ENCODE results near the gene FKBP7. TPM values are rescaled to one million over a fixed set of nuclear protein-coding genes. Genes with fewer than 3 reads are reported as not detected.
A peak's percentile ranks its signal among the peaks of the same experiment; 100 is the strongest.

Gene FKBP7
- total and polyA plus RNA-seq, 2 experiments from 2014 or later, result 28.4 to 81.1 TPM

DNA sequence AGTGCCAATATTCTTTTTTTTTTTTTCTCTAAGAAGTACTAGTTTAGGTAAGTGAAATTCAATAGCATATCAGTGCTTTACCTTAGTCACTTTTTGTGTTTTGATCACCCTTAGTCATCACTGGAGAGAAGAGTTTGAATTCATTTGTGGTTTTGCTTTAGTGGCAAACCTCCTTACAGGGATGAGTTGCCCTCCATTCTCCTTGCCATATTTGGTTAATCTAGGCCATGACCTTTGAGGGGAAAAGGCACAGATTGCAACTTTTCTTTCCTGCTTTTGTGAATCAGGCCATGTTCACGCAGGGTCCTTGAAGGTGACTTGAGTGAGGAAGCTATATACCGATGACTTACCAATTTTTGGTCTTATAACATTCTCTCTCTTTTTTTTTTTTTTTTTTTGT lies 36.3 kb upstream of the FKBP7 start:
- H3K9me3 ChIP-seq (ENCODE audit: low read depth), result no peaks in the 10 kb centered on the region
- TF ChIP-seq EZH2phosphoT487 (IDR thresholded peaks at IDR 0.05; ENCODE audit: insufficient read depth, low read depth), result no peak
- no peak for TF ChIP-seq EZH2 (IDR thresholded peaks at IDR 0.05; ENCODE audit: insufficient read depth, poor library complexity, severe bottlenecking)
- H3K4me1 ChIP-seq (ENCODE audit: insufficient read depth), result peaks cover 26% of the 10 kb centered on the region
- H3F3A ChIP-seq (ENCODE audit: insufficient read depth), result peaks cover 36% of the 10 kb centered on the region
- H3K9me2 ChIP-seq (ENCODE audit: insufficient read depth), result no peaks in the 10 kb centered on the region
- H3K36me3 ChIP-seq (ENCODE audit: low read depth), result no peaks in the 10 kb centered on the region
- 0 to 5% methylated on average over 2 of the region's 2 CpGs for WGBS, 2 experiments (ENCODE audit: low coverage in 1 of 2, low lambda C conversion rate in 2 of 2, missing lambda C conversion rate in 2 of 2)
- in situ Hi-C loops (cut with MboI), result no loop called here
- no peaks in the 10 kb centered on the region for H4K20me1 ChIP-seq (ENCODE audit: insufficient read depth)
- no peak overlapping the region for H2AFZ ChIP-seq
- H3K4me3 ChIP-seq, result no peak overlapping the region
- H3K79me2 ChIP-seq (ENCODE audit: insufficient read depth), result no peaks in the 10 kb centered on the region
- no peaks in the 10 kb centered on the region for H3K27me3 ChIP-seq (replicated peaks; ENCODE audit: insufficient read depth)
- peak; percentile 80 for DNase-seq
- peak overlapping the region; percentile 22 for H3K4me2 ChIP-seq (ENCODE audit: unreplicated experiment)
- peak overlapping the region; percentile 52 for H3K27ac ChIP-seq
- no peak overlapping the region for H3K9ac ChIP-seq

- Histone ChIP-seq H3K4me2 (ENCODE audit: unreplicated experiment) (peak overlapping the region; percentile 22), H3K27ac (peak overlapping the region; percentile 52), H3F3A (ENCODE audit: insufficient read depth) (peaks cover 36% of the 10 kb centered on the region), H4K20me1 (ENCODE audit: insufficient read depth) (no peaks in the 10 kb centered on the region), H3K9me2 (ENCODE audit: insufficient read depth) (no peaks in the 10 kb centered on the region), H2AFZ (no peak overlapping the region), H3K4me1 (ENCODE audit: insufficient read depth) (peaks cover 26% of the 10 kb centered on the region), H3K9me3 (ENCODE audit: low read depth) (no peaks in the 10 kb centered on the region), H3K36me3 (ENCODE audit: low read depth) (no peaks in the 10 kb centered on the region), H3K27me3 (replicated peaks; ENCODE audit: insufficient read depth) (no peaks in the 10 kb centered on the region), H3K9ac (no peak overlapping the region), H3K79me2 (ENCODE audit: insufficient read depth) (no peaks in the 10 kb centered on the region; the same call in 1 of the 2 replicates), H3K4me3 (no peak overlapping the region)
- in situ Hi-C loops (cut with MboI), result no loop called here
- WGBS, 2 experiments (ENCODE audit: low coverage in 1 of 2, low lambda C conversion rate in 2 of 2, missing lambda C conversion rate in 2 of 2), result 71 to 78% methylated on average over 4 of the region's 4 CpGs
- peak; percentile 53 for DNase-seq
- no peak for TF ChIP-seq EZH2phosphoT487 (IDR thresholded peaks at IDR 0.05; ENCODE audit: insufficient read depth, low read depth)
- no peak for TF ChIP-seq EZH2 (IDR thresholded peaks at IDR 0.05; ENCODE audit: insufficient read depth, poor library complexity, severe bottlenecking)
Observed at GRCh38 chr2:178513876-178514275, 35.5 kb upstream of the FKBP7 start.

DNA sequence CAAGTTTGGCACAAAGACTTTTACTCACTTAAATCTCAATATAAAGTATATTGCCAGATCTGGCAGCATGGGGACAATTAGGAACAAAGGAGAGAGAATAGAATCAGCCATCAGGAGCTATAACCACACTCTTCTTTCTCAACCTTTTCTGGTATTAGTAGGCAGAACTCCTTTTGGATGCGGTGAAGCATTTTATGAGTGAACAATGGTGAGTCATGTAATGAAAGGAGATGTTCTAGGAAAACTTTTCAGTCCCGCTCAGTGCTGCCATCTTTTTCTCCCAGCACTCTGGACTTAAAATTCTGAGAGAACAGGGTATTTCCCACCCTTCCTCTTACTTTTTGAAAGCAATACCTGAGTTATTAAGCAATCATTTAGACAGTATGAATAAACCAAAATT lies 34.1 kb upstream of the FKBP7 start:
- WGBS, 2 experiments (ENCODE audit: low coverage in 1 of 2, low lambda C conversion rate in 2 of 2, missing lambda C conversion rate in 2 of 2), result 63 to 73% methylated on average over 2 of the region's 2 CpGs
- no peaks in the 10 kb centered on the region for H3K9me3 ChIP-seq (ENCODE audit: low read depth)
- in situ Hi-C loops (cut with MboI), result no loop called here
- no peak overlapping the region for H3K4me2 ChIP-seq (ENCODE audit: unreplicated experiment)
- no peak overlapping the region for H3K27ac ChIP-seq
- H4K20me1 ChIP-seq (ENCODE audit: insufficient read depth), result no peaks in the 10 kb centered on the region
- no peaks in the 10 kb centered on the region for H3K27me3 ChIP-seq (replicated peaks; ENCODE audit: insufficient read depth)
- H2AFZ ChIP-seq, result no peak overlapping the region
- H3K9me2 ChIP-seq (ENCODE audit: insufficient read depth), result no peaks in the 10 kb centered on the region
- H3K79me2 ChIP-seq (ENCODE audit: insufficient read depth), result no peaks in the 10 kb centered on the region; the same call in 1 of the 2 replicates
- H3K4me1 ChIP-seq (ENCODE audit: insufficient read depth), result peaks cover 26% of the 10 kb centered on the region
- H3K4me3 ChIP-seq, result no peak overlapping the region
- DNase-seq, result peak; percentile 72
- no peaks in the 10 kb centered on the region for H3K36me3 ChIP-seq (ENCODE audit: low read depth)
- peaks cover 36% of the 10 kb centered on the region for H3F3A ChIP-seq (ENCODE audit: insufficient read depth)
- H3K9ac ChIP-seq, result no peak overlapping the region
- TF ChIP-seq EZH2 (IDR thresholded peaks at IDR 0.05; ENCODE audit: insufficient read depth, poor library complexity, severe bottlenecking) (no peak), EZH2phosphoT487 (IDR thresholded peaks at IDR 0.05; ENCODE audit: insufficient read depth, low read depth) (no peak)

GRCh38 chr2:178510384-178510783 lies 32.0 kb upstream of the FKBP7 start:
- H3K27ac ChIP-seq, result no peak overlapping the region
- TF ChIP-seq EZH2 (IDR thresholded peaks at IDR 0.05; ENCODE audit: insufficient read depth, poor library complexity, severe bottlenecking) (no peak), EZH2phosphoT487 (IDR thresholded peaks at IDR 0.05; ENCODE audit: insufficient read depth, low read depth) (no peak)
- H4K20me1 ChIP-seq (ENCODE audit: insufficient read depth), result no peaks in the 10 kb centered on the region
- H3K4me3 ChIP-seq, result no peak overlapping the region
- no peak overlapping the region for H2AFZ ChIP-seq
- H3K79me2 ChIP-seq (ENCODE audit: insufficient read depth), result no peaks in the 10 kb centered on the region; the same call in 1 of the 2 replicates
- no peak overlapping the region for H3K9ac ChIP-seq
- H3K9me3 ChIP-seq (ENCODE audit: low read depth), result no peaks in the 10 kb centered on the region
- no peaks in the 10 kb centered on the region for H3K9me2 ChIP-seq (ENCODE audit: insufficient read depth)
- H3K4me1 ChIP-seq (ENCODE audit: insufficient read depth), result peaks cover 25% of the 10 kb centered on the region
- H3K27me3 ChIP-seq (replicated peaks; ENCODE audit: insufficient read depth), result no peaks in the 10 kb centered on the region
- H3K36me3 ChIP-seq (ENCODE audit: low read depth), result no peaks in the 10 kb centered on the region; the same call in 1 of the 2 replicates
- in situ Hi-C loops (cut with MboI), result no loop called here
- WGBS, 2 experiments (ENCODE audit: low coverage in 1 of 2, low lambda C conversion rate in 2 of 2, missing lambda C conversion rate in 2 of 2), result 96% methylated on average over 6 of the region's 6 CpGs
- DNase-seq, result no peak
- H3K4me2 ChIP-seq (ENCODE audit: unreplicated experiment), result no peak overlapping the region
- H3F3A ChIP-seq (ENCODE audit: insufficient read depth), result peaks cover 36% of the 10 kb centered on the region

DNA sequence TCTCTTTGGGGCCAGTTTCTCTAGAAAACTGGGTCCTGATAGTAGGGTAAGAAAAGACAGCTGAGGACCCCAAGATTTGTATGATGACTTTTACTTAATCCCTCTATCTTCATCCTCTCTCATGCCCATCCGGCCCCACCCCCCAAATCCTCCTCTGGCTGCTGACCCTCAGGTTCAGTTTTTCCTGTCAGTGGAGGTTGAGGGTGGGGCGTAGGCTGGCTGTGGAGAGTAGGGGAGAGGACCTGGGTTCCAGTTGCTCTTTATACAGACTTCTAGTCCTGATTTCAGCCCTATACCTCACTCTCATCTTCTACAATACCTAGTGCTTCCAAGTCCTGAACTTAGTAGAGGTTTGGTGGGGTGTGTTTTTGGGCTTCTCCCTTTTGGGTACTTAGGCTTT lies 30.2 kb upstream of the FKBP7 start:
- peaks cover 19% of the 10 kb centered on the region for H3F3A ChIP-seq (ENCODE audit: insufficient read depth)
- no peak for DNase-seq
- peaks cover 8% of the 10 kb centered on the region for H3K4me1 ChIP-seq (ENCODE audit: insufficient read depth)
- no peak for TF ChIP-seq EZH2 (IDR thresholded peaks at IDR 0.05; ENCODE audit: insufficient read depth, poor library complexity, severe bottlenecking)
- no peak for TF ChIP-seq EZH2phosphoT487 (IDR thresholded peaks at IDR 0.05; ENCODE audit: insufficient read depth, low read depth)
- H3K9ac ChIP-seq, result no peak overlapping the region
- no peaks in the 10 kb centered on the region for H3K9me2 ChIP-seq (ENCODE audit: insufficient read depth)
- no peaks in the 10 kb centered on the region for H4K20me1 ChIP-seq (ENCODE audit: insufficient read depth)
- no peaks in the 10 kb centered on the region for H3K9me3 ChIP-seq (ENCODE audit: low read depth)
- H3K27ac ChIP-seq, result no peak overlapping the region
- no peak overlapping the region for H3K4me2 ChIP-seq (ENCODE audit: unreplicated experiment)
- no peak overlapping the region for H3K4me3 ChIP-seq
- H3K27me3 ChIP-seq (replicated peaks; ENCODE audit: insufficient read depth), result no peaks in the 10 kb centered on the region
- in situ Hi-C loops (cut with MboI), result no loop called here
- H3K79me2 ChIP-seq (ENCODE audit: insufficient read depth), result no peaks in the 10 kb centered on the region; the same call in 1 of the 2 replicates
- WGBS, 2 experiments (ENCODE audit: low coverage in 1 of 2, low lambda C conversion rate in 2 of 2, missing lambda C conversion rate in 2 of 2), result 94 to 100% methylated on average over 2 of the region's 2 CpGs
- H2AFZ ChIP-seq, result no peak overlapping the region
- H3K36me3 ChIP-seq (ENCODE audit: low read depth), result peaks cover 16% of the 10 kb centered on the region

Measured in GM23248 (cell line).